ENCODE data around the gene LANCL2. TPM values are rescaled to one million over a fixed set of nuclear protein-coding genes. Genes with fewer than 3 reads are reported as not detected.

LANCL2 gene
- total and polyA plus RNA-seq, 10 donors = 4.7 to 13.5 (median 9.6) TPM

DNA sequence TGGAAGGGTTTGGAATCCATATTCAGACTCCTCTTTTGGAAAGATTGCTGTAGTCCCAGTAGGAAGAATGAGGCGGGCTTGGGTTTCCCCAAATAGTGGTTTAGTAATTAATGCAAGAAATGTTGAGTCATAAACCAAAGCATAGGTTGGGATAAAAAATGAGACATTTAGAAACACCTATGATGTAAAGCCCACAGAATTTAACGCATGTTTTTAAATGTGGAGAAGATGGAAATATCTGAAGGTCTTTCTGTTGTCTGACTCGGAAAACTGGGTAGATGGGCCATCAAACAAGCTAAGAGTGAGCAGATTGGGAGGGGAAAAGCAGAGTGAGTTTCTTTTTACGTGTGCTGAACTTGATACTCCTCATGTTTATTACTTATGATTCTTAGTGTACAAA lies 62.2 kb downstream of the LANCL2 start:
- H3K9me3 ChIP-seq = no peaks in the 10 kb centered on the region
- no peaks in the 10 kb centered on the region for H3K27me3 ChIP-seq (replicated peaks in 1 of 7)
- no peak overlapping the region for H3K4me3 ChIP-seq
- intact Hi-C loops (cut with DNase I; ENCODE audit: low total_unique reads) = no loop called here
- peaks cover 0 to 54% (median 14%) of the 10 kb centered on the region in 6 donors for H3K36me3 ChIP-seq
- no peak for TF ChIP-seq POLR2A (IDR thresholded peaks at IDR 0.05)
- no peak for TF ChIP-seq POLR2AphosphoS5 (IDR thresholded peaks at IDR 0.05)
- TF ChIP-seq, protein P1, sequence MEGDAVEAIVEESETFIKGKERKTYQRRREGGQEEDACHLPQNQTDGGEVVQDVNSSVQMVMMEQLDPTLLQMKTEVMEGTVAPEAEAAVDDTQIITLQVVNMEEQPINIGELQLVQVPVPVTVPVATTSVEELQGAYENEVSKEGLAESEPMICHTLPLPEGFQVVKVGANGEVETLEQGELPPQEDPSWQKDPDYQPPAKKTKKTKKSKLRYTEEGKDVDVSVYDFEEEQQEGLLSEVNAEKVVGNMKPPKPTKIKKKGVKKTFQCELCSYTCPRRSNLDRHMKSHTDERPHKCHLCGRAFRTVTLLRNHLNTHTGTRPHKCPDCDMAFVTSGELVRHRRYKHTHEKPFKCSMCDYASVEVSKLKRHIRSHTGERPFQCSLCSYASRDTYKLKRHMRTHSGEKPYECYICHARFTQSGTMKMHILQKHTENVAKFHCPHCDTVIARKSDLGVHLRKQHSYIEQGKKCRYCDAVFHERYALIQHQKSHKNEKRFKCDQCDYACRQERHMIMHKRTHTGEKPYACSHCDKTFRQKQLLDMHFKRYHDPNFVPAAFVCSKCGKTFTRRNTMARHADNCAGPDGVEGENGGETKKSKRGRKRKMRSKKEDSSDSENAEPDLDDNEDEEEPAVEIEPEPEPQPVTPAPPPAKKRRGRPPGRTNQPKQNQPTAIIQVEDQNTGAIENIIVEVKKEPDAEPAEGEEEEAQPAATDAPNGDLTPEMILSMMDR (IDR thresholded peaks at IDR 0.05 in 8 of 11, conservative IDR thresholded peaks at IDR 0.05 in 3 of 11) = no peak
- no peak overlapping the region for H3K27ac ChIP-seq
- no peak for DNase-seq
- 54 to 84% (median 66%) methylated on average over 4 of the region's 4 CpGs for WGBS, 5 donors
- H3K4me1 ChIP-seq = no peaks in the 10 kb centered on the region

DNA sequence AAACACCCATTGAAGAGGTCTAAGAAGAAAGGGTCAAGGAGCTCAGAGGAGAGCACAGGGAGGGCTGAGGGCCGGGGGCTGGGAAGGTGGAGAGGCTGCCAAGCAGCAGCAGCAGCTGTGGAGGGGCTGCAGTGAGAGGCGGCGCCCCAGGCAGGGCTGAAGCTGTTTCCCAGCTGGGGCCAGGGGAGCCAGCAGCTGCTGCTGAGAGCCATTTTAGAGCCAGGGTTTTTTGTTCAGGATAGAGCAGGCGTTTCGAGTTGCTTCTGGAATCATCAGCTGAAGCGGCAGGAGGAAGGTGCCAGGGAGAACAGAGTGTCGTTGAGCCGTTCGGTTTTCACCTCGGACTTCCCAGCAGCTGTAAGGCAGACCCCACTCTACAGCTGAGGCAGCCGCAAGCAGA lies 62.7 kb downstream of the LANCL2 start:
- DNase-seq = no peak
- Histone ChIP-seq H3K9me3 (no peaks in the 10 kb centered on the region), H3K4me3 (no peak overlapping the region), H3K4me1 (peaks cover 0 to 2% (median 0%) of the 10 kb centered on the region in 6 donors), H3K27ac (no peak overlapping the region), H3K36me3 (peaks cover 0 to 54% (median 14%) of the 10 kb centered on the region in 6 donors), H3K27me3 (replicated peaks in 1 of 7) (no peaks in the 10 kb centered on the region)
- WGBS, 5 donors = 89 to 94% (median 91%) methylated on average over 11 of the region's 11 CpGs
- intact Hi-C loops (cut with DNase I; ENCODE audit: low total_unique reads) = no loop called here
- TF ChIP-seq POLR2AphosphoS5 (IDR thresholded peaks at IDR 0.05) = no peak
- no peak for TF ChIP-seq POLR2A (IDR thresholded peaks at IDR 0.05)
- TF ChIP-seq, protein P1 (IDR thresholded peaks at IDR 0.05 in 8 of 11, conservative IDR thresholded peaks at IDR 0.05 in 3 of 11) = no peak

DNA sequence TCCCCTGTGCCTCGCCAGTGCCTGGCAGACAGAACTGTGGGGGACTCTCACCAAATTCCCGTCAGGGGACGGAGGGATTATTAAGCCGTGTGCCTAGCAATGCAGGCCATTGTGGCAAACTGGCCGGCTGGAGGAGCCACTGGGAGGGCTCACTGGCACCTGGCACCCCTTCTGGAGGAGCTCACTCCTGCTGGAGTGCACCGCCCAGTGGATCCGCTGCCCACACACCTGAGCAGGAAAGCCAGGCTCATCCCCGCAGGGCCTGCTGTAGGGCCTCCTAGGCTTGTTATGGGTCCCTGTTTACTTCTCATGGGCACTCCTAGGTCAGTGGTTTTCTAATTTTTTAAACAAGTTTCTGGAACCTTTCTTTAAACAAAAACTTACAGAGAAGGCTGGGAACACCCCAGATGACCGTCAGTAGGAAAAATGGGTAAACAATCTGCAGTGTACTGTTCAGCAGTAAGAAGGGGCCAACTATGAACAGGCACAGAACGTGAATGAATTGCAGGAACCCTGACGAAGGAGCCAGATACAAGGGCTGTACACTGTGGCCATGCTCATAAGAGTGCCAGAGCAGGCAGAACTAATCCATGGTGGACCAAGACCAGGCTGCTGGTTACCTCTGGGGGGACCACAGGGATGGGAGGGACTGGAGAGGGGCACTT lies 64.8 kb downstream of the LANCL2 start:
- intact Hi-C loops (cut with DNase I; ENCODE audit: low total_unique reads) = loop anchor here (5.0 kb wide), 1 partner anchor 162 kb away; no protein-coding TSS in a partner anchor
- WGBS, 5 donors = 82 to 96% (median 86%) methylated on average over 11 of the region's 11 CpGs

DNA sequence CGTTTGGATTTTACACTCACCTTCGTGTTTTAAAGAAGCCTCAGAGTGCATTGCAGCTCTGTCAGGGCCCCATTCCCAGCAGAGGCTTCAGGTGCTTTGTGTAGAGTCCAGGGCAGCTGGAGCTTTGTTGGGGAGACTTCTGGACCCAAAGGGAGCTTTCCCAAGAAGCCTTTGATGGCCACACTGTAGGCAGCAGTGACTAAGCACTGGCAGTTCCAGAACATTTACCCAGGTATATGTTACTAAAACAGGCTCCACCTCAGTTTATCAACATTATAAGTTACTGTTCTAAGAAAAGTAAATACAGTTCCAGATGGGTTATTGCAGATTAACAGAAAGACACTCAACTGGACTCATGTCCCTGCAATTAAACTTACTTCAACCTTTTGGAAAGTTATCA lies 66.8 kb downstream of the LANCL2 start:
- H3K27me3 ChIP-seq (replicated peaks in 1 of 7) = no peaks in the 10 kb centered on the region
- 18 to 69% (median 57%) methylated on average over 2 of the region's 2 CpGs for WGBS, 5 donors
- no peak overlapping the region for H3K4me3 ChIP-seq
- H3K36me3 ChIP-seq = peaks cover 0 to 28% (median 4%) of the 10 kb centered on the region in 6 donors
- H3K4me1 ChIP-seq = peaks cover 0 to 6% (median 0%) of the 10 kb centered on the region in 6 donors
- intact Hi-C loops (cut with DNase I; ENCODE audit: low total_unique reads) = loop anchor here (5.0 kb wide), 1 partner anchor 160 kb away; no protein-coding TSS in a partner anchor
- H3K9me3 ChIP-seq = no peaks in the 10 kb centered on the region
- H3K27ac ChIP-seq = no peak overlapping the region
- TF ChIP-seq POLR2AphosphoS5 (IDR thresholded peaks at IDR 0.05) = no peak
- TF ChIP-seq, protein P1 (IDR thresholded peaks at IDR 0.05 in 8 of 11, conservative IDR thresholded peaks at IDR 0.05 in 3 of 11) = no peak
- DNase-seq = no peak

More for the DNA sequence above, 64.8 kb downstream of the LANCL2 start:
- Histone ChIP-seq H3K4me3 (no peak overlapping the region), H3K9me3 (no peaks in the 10 kb centered on the region), H3K4me1 (peaks cover 0 to 6% (median 0%) of the 10 kb centered on the region in 6 donors), H3K27ac (no peak overlapping the region), H3K36me3 (peaks cover 0 to 48% (median 14%) of the 10 kb centered on the region in 6 donors), H3K27me3 (replicated peaks in 1 of 7) (no peaks in the 10 kb centered on the region)
- TF ChIP-seq POLR2A (IDR thresholded peaks at IDR 0.05) (no peak), POLR2AphosphoS5 (IDR thresholded peaks at IDR 0.05) (no peak)
- TF ChIP-seq, protein P1 (IDR thresholded peaks at IDR 0.05 in 8 of 11, conservative IDR thresholded peaks at IDR 0.05 in 3 of 11) = no peak
- DNase-seq = no peak
